Endothelial cell of umbilical vein (primary cell): Measurements from ENCODE around the gene IDI2. TPM values are rescaled to one million over a fixed set of nuclear protein-coding genes. Genes with fewer than 3 reads are reported as not detected.
"Not testable (repeated sequence)": the region's sequence is repeated elsewhere in the genome, so short reads cannot be mapped to it uniquely, and the experiment has no call there.

Experiments
- BruUV-seq: library from RNA; stranded (reverse); fragments of 400-500 nt; replicated peaks from 2 replicates; lab custom pipeline; 2021; lab: Mats Ljungman, UMichigan
- CTCF ChIA-PET: fragments of 300-600, 350-600 bp; sonication (Branson Sonifier 250); formaldehyde crosslinking; loops from one replicate; lab custom pipeline; 2021; ENCODE audit warnings: antibody characterized with exemption, inconsistent platforms; lab: Charles Lee
- POLR2A ChIA-PET: fragments of 300-600, 350-600 bp; sonication (Branson Sonifier 250); formaldehyde crosslinking; loops from one replicate; lab custom pipeline; 2021; ENCODE audit warnings: antibody characterized with exemption, inconsistent platforms; lab: Charles Lee
- DNase-seq: peaks from one replicate; pipeline ENCODE4 v3.0.0-alpha.2; 2011; ENCODE audit warnings: low read depth, low spot score
- FAIRE-seq: peaks from 2 replicates; lab custom pipeline; 2011; peaks lifted over from hg19 to GRCh38; lab: Jason Lieb, UNC
- H2AFZ ChIP-seq: 2 replicates; pipeline ENCODE4 v1.6.0; 2012; ENCODE audit warnings: low read depth, low read length, control low read depth, inconsistent platforms
- H3K27ac ChIP-seq: 2 replicates; pipeline ENCODE4 v1.5.1; 2011; ENCODE audit warnings: low read depth, mild to moderate bottlenecking, control low read depth, low read length, moderate library complexity; ENCODE audit not compliant: insufficient read depth
- H3K27me3 ChIP-seq, 2 experiments: 2 replicates each; pipeline versions ENCODE4 v1.6.0 to v1.6.1; 2011; ENCODE audit warnings: low read length in 2 of 2, mixed read lengths in 1 of 2; ENCODE audit not compliant: control insufficient read depth in 2 of 2, insufficient read depth in 2 of 2
- H3K36me3 ChIP-seq, 2 experiments: 2 replicates in 1 of 2; 3 replicates in 1 of 2; pipeline ENCODE4 v1.5.1; 2011; ENCODE audit warnings: low read length in 2 of 2, mild to moderate bottlenecking in 1 of 2, moderate library complexity in 1 of 2; ENCODE audit not compliant: control insufficient read depth in 2 of 2, insufficient read depth in 2 of 2; ENCODE audit errors: extremely low read depth in 1 of 2
- H3K4me1 ChIP-seq: 3 replicates; pipeline ENCODE4 v1.5.1; 2011; ENCODE audit warnings: mild to moderate bottlenecking, low read length; ENCODE audit not compliant: control insufficient read depth, insufficient read depth; ENCODE audit errors: extremely low read depth
- H3K4me2 ChIP-seq: 2 replicates; pipeline ENCODE4 v1.6.1; 2011; ENCODE audit warnings: low read length, control low read depth, mixed read lengths; ENCODE audit not compliant: insufficient read depth
- H3K4me3 ChIP-seq, 3 experiments: fragments of 200-600 bp in 1 of 3; sonication (generic), shearing (Covaris generic) in 1 of 3; replicated peaks in 1 of 3; 2 replicates each; pipeline ENCODE4 v1.5.1; 2011 to 2016; ENCODE audit warnings: control low read depth in 3 of 3, low read length in 3 of 3, mild to moderate bottlenecking in 2 of 3, inconsistent platforms in 1 of 3, low read depth in 1 of 3, moderate library complexity in 1 of 3; ENCODE audit not compliant: insufficient read depth in 1 of 3
- H3K79me2 ChIP-seq: 2 replicates; pipeline ENCODE4 v1.6.0; 2012; ENCODE audit warnings: low read length, inconsistent platforms; ENCODE audit not compliant: control insufficient read depth, insufficient read depth
- H3K9ac ChIP-seq: replicated peaks from 2 replicates; pipeline ENCODE3; 2011; ENCODE audit warnings: low read length, control low read depth; ENCODE audit not compliant: insufficient read depth; ENCODE audit errors: extremely low read depth
- H3K9me1 ChIP-seq: replicated peaks from 3 replicates; pipeline ENCODE4 v1.6.0; 2011; ENCODE audit warnings: mild to moderate bottlenecking, low read length; ENCODE audit not compliant: control insufficient read depth, insufficient read depth; ENCODE audit errors: extremely low read depth
- H3K9me3 ChIP-seq: replicated peaks from 2 replicates; pipeline ENCODE4 v1.5.1; 2012; ENCODE audit warnings: low read length, inconsistent platforms; ENCODE audit not compliant: control insufficient read depth, insufficient read depth
- H4K20me1 ChIP-seq: replicated peaks from 2 replicates; pipeline ENCODE3; 2011; ENCODE audit warnings: mild to moderate bottlenecking, low read length; ENCODE audit not compliant: control insufficient read depth, insufficient read depth; ENCODE audit errors: extremely low read depth
- FOS ChIP-seq: IDR thresholded peaks from 2 replicates; pipeline ENCODE4 v1.6.1; 2011; ENCODE audit warnings: mild to moderate bottlenecking, low read length, moderate library complexity, borderline replicate concordance; ENCODE audit not compliant: insufficient read depth
- POLR2A ChIP-seq: IDR thresholded peaks from 2 replicates; pipeline ENCODE4 v1.6.1; 2012; ENCODE audit warnings: low read depth, mild to moderate bottlenecking, control low read depth, low read length
- dilution Hi-C: fragments of 300-500 bp; cut with MboI; formaldehyde crosslinking; loops from one replicate; pipeline ENCODE4 v1.15.0; 2019; ENCODE audit warnings: low sequenced_read_pairs; ENCODE audit not compliant: extremely low pct_ligation_motif_present
- intact Hi-C: fragments of 100-400 bp; cut with micrococcal nuclease; formaldehyde crosslinking; loops from one replicate; pipeline ENCODE4 v1.10.0; 2022
- polyA plus RNA-seq, 4 experiments: library from polyadenylated mRNA; depleted of rRNA in 3 of 4; stranded (reverse) in 3 of 4; unstranded in 1 of 4; fragments of >200 nt; gene quantifications; 2 replicates each; pipeline versions ENCODE4 v1.2.1 to v1.2.3, GENCODE V29; 2011 to 2012; ENCODE audit warnings: missing spikeins in 1 of 4
- total RNA-seq: library from RNA; stranded (reverse); gene quantifications from 2 replicates; pipeline ENCODE4 v1.2.3, GENCODE V29; 2021

Gene IDI2
- total and polyA plus RNA-seq, 2 donors (not counting 3 experiments of a cell fraction or from before 2014, with no cell fraction given), result not detected

GRCh38 chr10:1009947-1010346 is 15.7 kb downstream of the IDI2 start:
- H3K27me3 ChIP-seq, H3K4me3 ChIP-seq, CTCF ChIA-PET, H3K9ac ChIP-seq, DNase-seq, H3K4me2 ChIP-seq, FAIRE-seq, intact Hi-C loops, BruUV-seq, H3K4me1 ChIP-seq, H3K79me2 ChIP-seq, dilution Hi-C loops, H4K20me1 ChIP-seq, POLR2A ChIA-PET, H3K9me1 ChIP-seq, H3K27ac ChIP-seq, H2AFZ ChIP-seq, H3K9me3 ChIP-seq: not testable (repeated sequence)
- peaks cover 36 to 48% of the 10 kb centered on the region in 2 experiments for H3K36me3 ChIP-seq

- dilution Hi-C loops, result no loop called here
- Histone ChIP-seq H3K4me2 (no peak overlapping the region), H2AFZ (no peak overlapping the region), H3K27me3 (no peaks in the 10 kb centered on the region), H3K9me3 (no peaks in the 10 kb centered on the region), H3K4me1 (no peaks in the 10 kb centered on the region), H4K20me1 (no peaks in the 10 kb centered on the region), H3K9me1 (no peaks in the 10 kb centered on the region), H3K27ac (no peak overlapping the region), H3K36me3 (peaks cover 32 to 54% of the 10 kb centered on the region in 2 experiments), H3K9ac (no peak overlapping the region), H3K79me2 (peaks cover 3% of the 10 kb centered on the region), H3K4me3 (no peak overlapping the region)
- CTCF ChIA-PET, result no interaction called here
- BruUV-seq, result no TSS peak
- no peak for TF ChIP-seq POLR2A
- TF ChIP-seq FOS, result no peak
- FAIRE-seq (no peak), DNase-seq (no peak)
- POLR2A ChIA-PET, result no interaction called here
- intact Hi-C loops, result no loop called here
These were observed 16.6 kb downstream of the IDI2 start for GRCh38 chr10:1009071-1009494.
